HG02571 (cell line): ENCODE results near the gene SPRY2.
"Not testable (repeated sequence)": the region's sequence is repeated elsewhere in the genome, so short reads cannot be mapped to it uniquely, and the experiment has no call there.

Source experiments
- ATAC-seq: cut with Tn5 transposase; IDR thresholded peaks from one replicate; pipeline ENCODE4 v1.9.1; 2021; ENCODE audit warnings: mild to moderate bottlenecking, moderate library complexity; ENCODE audit not compliant: unreplicated experiment

The SPRY2 gene

GRCh38 chr13:80355496-80356094 lies 14.7 kb upstream of the SPRY2 start:
- not testable (repeated sequence) for ATAC-seq

- no peak for ATAC-seq
These were observed 7.8 kb upstream of the SPRY2 start for GRCh38 chr13:80348750-80349149.

DNA sequence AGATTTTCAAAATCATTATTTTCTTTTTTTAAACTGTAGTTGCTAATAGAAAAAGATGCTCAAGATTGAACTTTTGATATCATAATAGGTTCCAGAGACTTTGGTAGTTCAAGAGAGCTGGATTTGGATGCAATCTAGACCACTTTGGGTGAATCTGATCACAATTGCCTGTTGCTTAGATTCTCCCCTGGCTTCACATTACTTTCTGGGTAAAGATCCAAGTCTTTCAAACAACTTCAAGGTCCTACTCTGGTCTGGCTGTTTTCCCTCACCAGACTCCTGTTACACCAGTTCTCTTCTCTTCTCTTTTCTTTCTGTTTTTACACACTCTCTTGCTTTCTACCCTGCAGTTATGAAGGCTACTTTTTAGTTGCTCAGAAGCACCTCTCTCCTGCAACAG lies 7.4 kb upstream of the SPRY2 start:
- no peak for ATAC-seq

- no peak for ATAC-seq
These were observed 5.0 kb upstream of the SPRY2 start for GRCh38 chr13:80345771-80346510.

DNA sequence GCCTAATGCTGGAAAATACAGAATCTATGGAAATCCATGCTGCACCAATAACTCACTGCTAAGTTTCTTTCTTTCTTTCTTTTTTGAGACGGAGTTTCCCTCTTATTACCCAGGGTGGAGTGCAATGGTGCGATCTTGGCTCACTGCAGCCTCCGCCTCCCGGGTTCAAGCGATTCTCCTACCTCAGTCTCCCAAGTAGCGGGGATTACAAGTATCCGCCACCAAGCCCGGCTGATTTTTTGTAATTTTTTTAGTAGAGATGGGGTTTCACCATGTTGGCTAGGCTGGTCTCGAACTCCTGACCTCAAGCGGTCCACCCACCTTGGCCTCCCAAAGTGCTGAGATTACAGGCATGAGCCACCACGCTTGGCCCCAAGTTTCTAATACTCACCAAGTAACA lies 3.1 kb upstream of the SPRY2 start:
- not testable (repeated sequence) for ATAC-seq

DNA sequence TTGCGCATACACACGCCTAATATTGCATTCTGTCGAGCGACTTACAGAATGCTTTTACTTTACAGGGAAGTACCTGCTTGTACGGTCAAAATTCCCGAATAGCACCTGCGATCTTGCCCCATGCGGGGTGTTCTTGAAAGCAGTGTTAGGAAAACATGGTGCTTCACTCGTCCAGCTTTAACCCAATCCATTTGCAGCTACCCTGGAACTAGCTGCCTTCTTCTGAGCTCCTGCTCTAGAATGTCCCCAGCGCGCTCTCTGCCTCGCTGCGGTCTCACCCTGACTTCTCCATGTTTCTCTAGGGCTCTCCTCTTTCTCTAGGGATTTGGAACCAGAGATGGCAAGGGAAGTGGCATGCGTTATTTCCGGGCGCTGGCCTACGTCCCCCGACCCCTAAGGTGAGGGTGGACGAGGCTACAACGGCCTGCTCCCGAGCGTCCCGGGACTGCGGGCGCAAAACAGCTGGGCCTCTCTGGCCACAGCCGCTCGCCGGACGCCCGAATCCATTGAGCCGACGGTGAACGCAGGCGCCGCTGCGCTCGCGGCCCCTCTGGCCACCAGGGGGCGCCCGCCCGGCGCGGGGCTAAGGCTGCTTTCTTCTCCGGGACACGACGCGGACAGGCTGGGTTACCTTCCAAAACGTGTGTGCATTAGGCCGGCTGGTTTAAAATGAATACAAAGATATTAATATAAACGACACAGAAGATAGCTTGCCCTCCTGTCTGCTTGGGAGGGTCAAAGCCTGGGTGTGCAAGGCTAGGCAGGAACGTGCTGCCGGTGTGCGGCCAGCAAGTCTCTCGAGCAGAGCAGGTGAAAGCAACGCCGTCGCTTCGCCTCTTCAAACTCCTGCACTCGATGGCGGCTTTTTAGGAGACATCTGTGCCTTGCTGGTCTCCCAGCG lies 1.8 kb upstream of the SPRY2 start:
- peak; percentile 52 for ATAC-seq

DNA sequence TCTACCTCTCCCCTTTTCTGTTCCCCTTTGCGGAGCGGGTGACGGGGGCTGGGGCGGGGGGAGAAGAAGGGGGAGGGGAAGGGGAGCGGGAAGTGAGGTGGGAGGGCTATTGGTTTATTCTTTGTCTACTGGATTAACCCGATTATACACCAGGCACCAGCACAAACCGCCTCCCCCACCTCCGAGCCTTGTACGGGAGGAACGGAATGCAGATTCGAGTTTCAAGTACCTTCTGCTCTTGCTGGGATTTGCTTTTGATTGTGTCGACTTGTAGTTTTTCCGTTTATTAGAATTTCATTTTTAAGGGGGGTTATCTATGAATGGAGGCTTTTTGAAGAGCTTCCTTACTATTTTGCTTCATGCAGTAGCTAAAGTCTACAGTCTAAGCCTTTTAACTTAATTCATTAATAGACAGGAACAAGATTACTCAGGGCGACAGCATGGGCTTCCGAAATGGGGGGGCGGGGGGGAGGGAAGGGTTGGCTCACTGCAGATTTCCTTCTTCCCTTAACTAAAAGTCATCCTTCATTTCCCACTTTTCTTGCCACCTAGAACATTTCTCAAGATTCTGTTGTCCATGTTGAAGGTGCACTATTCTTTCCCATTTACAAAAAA lies 937 bp upstream of the SPRY2 start:
- ATAC-seq: no peak

DNA sequence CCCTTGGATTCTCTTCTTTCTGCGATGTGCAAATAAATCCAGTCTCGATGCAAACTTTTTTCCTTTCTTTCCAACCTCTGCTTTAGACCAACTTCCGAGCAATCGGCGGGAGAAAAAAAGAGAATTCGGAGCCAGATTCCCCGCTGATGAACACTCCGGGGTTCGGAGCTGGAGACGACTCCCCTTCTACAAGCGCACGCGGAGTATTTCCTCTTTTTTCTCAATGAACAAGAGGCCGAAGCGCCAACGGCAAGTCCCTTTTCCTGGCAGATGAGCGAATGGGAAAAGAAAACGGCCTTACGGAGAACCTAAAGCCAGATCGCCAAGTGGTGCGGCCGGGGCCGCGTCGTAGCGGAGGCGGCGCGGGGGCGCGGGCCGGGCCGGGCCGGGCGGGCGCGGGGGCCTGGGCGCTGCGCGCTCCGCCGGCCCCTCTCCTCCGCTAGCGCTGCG lies 250 bp downstream of the SPRY2 start:
- ATAC-seq: peak; percentile 18

- ATAC-seq: no peak
These were observed 845 bp downstream of the SPRY2 start for GRCh38 chr13:80339912-80340650.

DNA sequence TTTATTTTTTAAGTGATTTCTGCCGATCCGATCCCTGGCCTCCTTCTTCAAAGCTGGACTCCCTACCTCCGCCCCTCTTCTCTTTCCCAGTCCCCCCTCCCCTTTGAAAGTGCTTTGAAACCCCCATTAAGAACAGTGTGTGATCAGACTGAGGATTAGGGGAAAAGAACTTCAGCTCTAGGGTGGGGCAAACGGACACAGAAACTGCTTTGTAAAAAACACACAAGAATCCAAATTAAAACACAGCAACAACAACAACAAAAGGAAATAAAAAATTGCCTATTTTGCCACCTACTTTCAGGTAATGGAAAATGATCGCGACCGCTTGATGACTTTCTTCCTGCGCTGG lies 1.4 kb downstream of the SPRY2 start:
- no peak for ATAC-seq

DNA sequence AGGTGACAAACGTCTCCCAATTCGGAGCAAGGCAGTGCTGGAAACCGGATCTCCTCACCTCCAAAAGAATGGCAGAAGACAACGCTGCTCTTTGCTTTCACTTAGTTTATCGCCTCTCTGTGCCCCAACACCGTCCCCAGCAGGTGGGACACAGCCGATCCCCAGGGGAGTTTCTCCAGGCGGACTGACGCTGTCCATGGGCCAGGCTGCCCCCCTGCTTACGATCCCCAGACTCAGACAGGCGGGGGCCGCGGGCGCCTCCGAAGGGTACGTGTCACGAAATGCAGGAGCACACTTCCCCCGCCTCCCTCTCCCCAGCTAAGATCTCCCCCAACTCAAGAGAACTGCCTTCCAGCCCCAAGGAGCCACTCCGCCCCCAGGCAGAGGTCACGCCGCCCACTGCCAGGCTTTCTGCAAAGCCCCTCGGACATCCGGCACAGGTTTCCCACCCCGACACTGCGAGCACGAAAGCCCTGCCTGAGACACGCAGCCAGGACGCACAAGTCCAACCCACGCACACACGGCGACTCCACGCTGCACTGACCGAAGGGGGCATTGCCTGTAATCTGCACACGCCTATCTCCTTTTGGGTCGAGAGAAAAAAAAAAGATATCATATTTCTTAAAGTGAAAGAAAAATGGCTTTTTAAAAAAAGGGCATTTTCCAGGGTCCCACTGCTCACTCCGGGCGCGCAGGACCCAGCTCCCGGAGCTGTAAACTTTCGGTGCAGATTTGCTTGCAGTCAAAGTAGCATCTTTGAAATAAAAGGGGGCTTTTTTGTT lies 2.0 kb downstream of the SPRY2 start:
- ATAC-seq: peak; percentile 28

DNA sequence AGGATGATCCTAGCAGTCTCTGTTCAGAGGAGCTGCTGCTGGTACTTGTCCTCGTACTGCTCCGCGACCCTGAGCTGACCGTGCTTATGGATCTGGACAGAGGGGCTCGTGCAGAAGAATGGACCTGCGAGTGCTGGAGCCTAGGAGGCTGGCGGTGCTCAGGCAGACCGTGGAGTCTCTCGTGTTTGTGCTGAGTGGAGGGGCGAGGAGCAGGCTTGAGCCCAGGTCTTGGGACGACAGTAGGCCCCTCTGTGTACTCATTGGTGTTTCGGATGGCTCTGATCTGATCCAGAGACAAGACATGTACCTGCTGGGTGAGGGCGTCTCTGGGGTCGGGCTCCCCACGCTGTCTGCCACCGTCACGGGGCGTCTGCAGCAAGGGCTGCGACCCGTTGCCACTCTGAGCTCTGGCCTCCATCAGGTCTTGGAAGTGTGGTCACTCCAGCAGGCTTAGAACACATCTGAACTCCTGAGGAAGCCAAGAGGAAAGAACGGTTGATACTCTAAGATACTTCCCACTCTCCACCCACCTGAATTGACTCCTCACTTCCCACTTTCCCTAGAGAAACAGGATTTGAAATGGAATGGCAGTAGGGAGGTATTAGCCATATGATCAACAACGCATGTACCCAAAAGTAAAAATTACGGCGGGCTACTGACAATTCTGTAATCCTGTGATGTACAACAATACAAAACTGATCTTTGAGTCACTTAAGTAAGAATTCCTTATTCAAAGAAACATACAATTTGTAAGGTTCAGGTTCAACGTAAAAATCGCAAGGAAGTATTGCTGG lies 3.4 kb downstream of the SPRY2 start:
- no peak for ATAC-seq

- no peak for ATAC-seq
These were observed 4.1 kb downstream of the SPRY2 start for GRCh38 chr13:80336776-80337287.

- no peak for ATAC-seq
These were observed 4.6 kb downstream of the SPRY2 start for GRCh38 chr13:80336370-80336769.

DNA sequence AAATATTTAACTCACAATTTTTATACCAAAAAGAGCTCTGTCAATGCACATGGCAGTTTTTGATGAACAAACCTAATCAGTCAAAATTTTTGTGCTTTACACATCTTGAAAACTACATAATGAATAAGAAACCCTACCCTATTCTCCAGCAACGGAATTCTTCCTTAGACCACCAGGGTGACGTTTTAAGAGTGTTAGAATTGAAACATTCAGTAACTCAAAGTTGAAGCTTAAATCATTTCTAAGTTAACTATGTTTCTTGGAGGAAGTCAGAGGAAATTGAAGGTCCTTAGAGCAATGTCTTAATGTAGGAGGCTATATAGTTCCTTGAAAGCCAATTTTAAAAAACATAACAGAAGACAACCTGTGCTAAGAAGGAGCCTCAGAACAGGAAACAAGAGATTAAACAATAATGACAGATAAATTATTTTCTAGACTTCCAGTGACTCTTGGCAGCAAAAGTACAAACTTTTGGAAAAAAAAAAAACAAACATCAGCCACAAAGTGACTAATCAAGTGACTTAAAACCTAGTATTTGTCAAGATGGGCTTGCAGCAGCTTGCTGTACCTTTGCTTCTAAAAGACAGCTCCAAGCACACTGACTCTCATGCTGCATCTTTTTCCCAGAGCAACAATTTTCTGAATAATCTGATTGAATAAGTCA lies 6.2 kb downstream of the SPRY2 start:
- no peak for ATAC-seq

GRCh38 chr13:80331984-80332383 lies 8.9 kb downstream of the SPRY2 start:
- ATAC-seq: no peak

GRCh38 chr13:80329250-80329649 lies 11.7 kb downstream of the SPRY2 start:
- no peak for ATAC-seq

DNA sequence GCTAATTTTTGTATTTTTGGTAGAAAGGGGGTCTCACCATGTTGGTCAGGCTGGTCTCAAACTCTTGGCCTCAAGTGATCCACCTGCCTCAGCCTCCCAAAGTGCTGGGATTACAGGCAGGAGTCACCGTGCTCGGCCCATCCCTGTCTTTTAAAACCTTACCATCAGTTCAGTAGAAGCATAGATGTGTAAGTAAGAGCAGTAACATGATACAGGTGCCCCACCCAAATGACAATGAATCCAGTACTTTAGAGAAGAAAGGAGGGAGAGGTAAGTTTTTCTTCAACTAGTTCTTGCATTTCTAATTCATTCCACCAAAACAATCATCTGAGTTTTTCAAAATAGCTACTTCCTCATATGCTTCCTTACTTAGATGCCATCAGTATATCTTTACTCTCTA lies 21.9 kb downstream of the SPRY2 start:
- no peak for ATAC-seq
